BLaER1 treated with 17β-estradiol and CSF1 and Interleukin-3, amounts not matched to agents 10 nM and 100 nM (cell line): ENCODE results near the gene PTGES.
A peak's percentile ranks its signal among the peaks of the same experiment; 100 is the strongest.
"Not testable (repeated sequence)": the region's sequence is repeated elsewhere in the genome, so short reads cannot be mapped to it uniquely, and the experiment has no call there.

Experiments used
- H3K27ac ChIP-seq, 11 experiments: shearing (Covaris generic); formaldehyde crosslinking; 2 replicates each; pipeline ENCODE4 v1.8.1; 2022
- H3K27me3 ChIP-seq, 11 experiments: shearing (Covaris generic); formaldehyde crosslinking; 2 replicates each; pipeline ENCODE4 v1.8.1; 2022
- H3K36me3 ChIP-seq, 11 experiments: shearing (Covaris generic); formaldehyde crosslinking; 2 replicates each; pipeline ENCODE4 v1.8.1; 2022
- H3K4me1 ChIP-seq, 10 experiments: shearing (Covaris generic); formaldehyde crosslinking; 2 replicates each; pipeline ENCODE4 v1.8.1; 2022
- H3K4me2 ChIP-seq, 11 experiments: shearing (Covaris generic); formaldehyde crosslinking; 2 replicates each; pipeline ENCODE4 v1.8.1; 2022
- H3K4me3 ChIP-seq, 10 experiments: shearing (Covaris generic); formaldehyde crosslinking; 2 replicates each; pipeline ENCODE4 v1.8.1; 2022
- H3K9ac ChIP-seq, 11 experiments: shearing (Covaris generic); formaldehyde crosslinking; 2 replicates each; pipeline ENCODE4 v1.8.1; 2022
- H3K9me3 ChIP-seq, 11 experiments: shearing (Covaris generic); formaldehyde crosslinking; replicated peaks in 1 of 11; 2 replicates each; pipeline ENCODE4 v1.8.1; 2022
- H4K20me1 ChIP-seq, 11 experiments: shearing (Covaris generic); formaldehyde crosslinking; 2 replicates each; pipeline ENCODE4 v1.8.1; 2022
- Cebpa-rat ChIP-seq, 11 experiments: shearing (Covaris generic); IDR thresholded peaks; 2 replicates each; pipeline ENCODE4 v1.8.1; 2022

The PTGES gene

DNA sequence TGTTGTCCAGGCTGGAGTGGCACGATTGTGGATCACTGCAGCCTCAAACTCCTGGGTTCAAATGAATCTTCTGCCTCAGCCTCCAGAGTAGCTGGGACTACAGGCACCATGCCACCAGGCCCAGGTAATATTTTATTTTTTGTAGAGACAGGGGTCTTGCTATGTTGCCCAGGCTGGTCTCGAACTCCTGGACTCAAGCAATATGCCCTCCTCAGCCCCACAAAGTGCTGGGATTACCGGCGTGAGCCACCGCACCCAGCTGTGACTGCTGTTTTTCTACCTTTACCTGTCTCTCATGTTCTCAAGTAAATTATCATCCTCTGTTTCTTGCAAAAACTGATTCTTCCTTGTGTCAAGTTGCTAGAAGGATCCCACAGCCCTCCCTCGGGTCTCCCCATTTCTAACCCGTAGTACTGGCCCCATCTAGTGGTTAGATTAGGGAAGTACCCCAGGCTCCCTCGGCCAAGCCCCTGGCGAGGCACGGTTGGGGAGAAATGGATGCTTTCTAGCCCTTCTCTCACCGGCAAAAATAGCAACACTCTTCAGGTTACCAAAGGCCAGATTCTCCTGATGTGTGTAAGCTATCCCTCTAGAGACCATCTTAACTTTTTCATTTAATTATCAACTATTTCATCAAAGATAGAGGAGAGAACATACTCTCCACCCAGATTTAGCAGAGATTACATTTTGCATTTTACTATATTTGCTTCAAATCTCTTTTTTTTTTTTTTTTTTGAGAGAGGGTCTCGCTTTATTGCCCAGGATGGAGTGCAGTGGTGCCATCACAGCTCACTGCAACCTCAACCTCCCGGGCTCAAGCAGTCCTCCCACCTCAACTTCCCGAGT lies 30.9 kb upstream of the PTGES start:
- H3K9me3 ChIP-seq: no peaks in the 10 kb centered on the region
- no peaks in the 10 kb centered on the region for H3K27me3 ChIP-seq
- H3K4me1 ChIP-seq: peaks cover 4 to 60% (median 52%) of the 10 kb centered on the region in 10 experiments
- H3K4me2 ChIP-seq: peak overlapping the region in 10 of 11 experiments; percentile 27 to 95 (median 72); a peak in 14 of 22 replicates
- no peaks in the 10 kb centered on the region for H4K20me1 ChIP-seq
- H3K27ac ChIP-seq: peak overlapping the region in 6 of 11 experiments; percentile 19 to 49 (median 33); a peak in 6 of 22 replicates
- TF ChIP-seq Cebpa-rat (IDR thresholded peaks at IDR 0.05): no peak
- peak overlapping the region in 2 of 11 experiments; percentile 2 to 19; a peak in 1 of 22 replicates for H3K9ac ChIP-seq
- no peaks in the 10 kb centered on the region for H3K36me3 ChIP-seq
- H3K4me3 ChIP-seq: no peak overlapping the region

DNA sequence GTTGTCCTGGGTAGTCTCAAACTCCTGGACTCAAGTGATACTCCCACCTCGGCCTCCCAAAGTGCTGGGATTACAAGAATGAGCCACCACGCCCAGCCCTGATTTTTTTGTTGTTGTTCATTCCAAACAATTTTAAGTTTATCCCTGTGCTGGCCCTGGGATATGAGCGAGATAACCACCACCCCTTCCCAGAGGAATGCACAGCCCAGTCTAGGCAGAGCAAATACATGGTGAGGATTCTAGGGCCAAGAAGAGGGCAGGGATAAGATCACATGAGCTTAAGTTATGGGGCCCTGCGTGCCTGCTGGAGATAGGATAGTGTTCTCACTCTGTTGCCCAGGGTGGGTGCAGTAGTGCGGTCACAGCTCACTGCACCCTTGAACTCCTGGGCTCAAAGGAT lies 29.1 kb upstream of the PTGES start:
- no peak for TF ChIP-seq Cebpa-rat (IDR thresholded peaks at IDR 0.05)

DNA sequence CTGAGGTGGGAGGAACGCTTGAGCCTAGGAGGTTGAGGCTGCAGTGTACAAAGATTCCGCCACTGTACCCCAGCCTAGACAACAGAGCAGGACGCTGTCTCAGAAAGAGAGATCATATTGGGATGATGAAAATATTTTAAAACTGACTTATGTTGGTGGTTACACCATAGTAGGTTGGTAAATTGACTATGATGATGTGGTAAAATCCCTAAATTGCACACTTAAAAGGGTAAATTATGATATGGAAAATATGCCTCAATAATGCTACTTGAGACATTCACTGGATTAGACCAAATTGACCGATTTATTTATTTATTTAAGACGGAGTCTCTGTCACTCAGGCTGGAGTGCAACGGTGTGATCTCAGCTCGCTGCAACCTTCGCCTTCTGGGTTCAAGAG lies 28.3 kb upstream of the PTGES start:
- H3K9ac ChIP-seq: no peak overlapping the region
- peak overlapping the region in 7 of 11 experiments; percentile 1 to 99 (median 95); a peak in 5 of 22 replicates for H3K27ac ChIP-seq
- no peaks in the 10 kb centered on the region for H3K27me3 ChIP-seq
- H3K36me3 ChIP-seq: no peaks in the 10 kb centered on the region
- H3K4me3 ChIP-seq: no peak overlapping the region
- no peak for TF ChIP-seq Cebpa-rat (IDR thresholded peaks at IDR 0.05)
- H3K9me3 ChIP-seq: no peaks in the 10 kb centered on the region
- H3K4me1 ChIP-seq: peaks cover 27 to 83% (median 74%) of the 10 kb centered on the region in 10 experiments
- peak overlapping the region in 9 of 11 experiments; percentile 7 to 95 (median 82); a peak in 13 of 22 replicates for H3K4me2 ChIP-seq
- H4K20me1 ChIP-seq: no peaks in the 10 kb centered on the region

More for the DNA sequence above, 29.1 kb upstream of the PTGES start:
- Histone ChIP-seq H3K27me3 (no peaks in the 10 kb centered on the region), H3K9me3 (no peaks in the 10 kb centered on the region), H3K4me1 (peaks cover 19 to 74% (median 66%) of the 10 kb centered on the region in 10 experiments), H3K4me2 (peak overlapping the region in 10 of 11 experiments; percentile 24 to 95 (median 72); a peak in 18 of 22 replicates), H3K4me3 (no peak overlapping the region), H3K9ac (peak overlapping the region in 5 of 11 experiments; percentile 5 to 38 (median 24); a peak in 7 of 22 replicates), H4K20me1 (no peaks in the 10 kb centered on the region), H3K27ac (peak overlapping the region in 8 of 11 experiments; percentile 19 to 96 (median 39); a peak in 15 of 22 replicates), H3K36me3 (no peaks in the 10 kb centered on the region)

DNA sequence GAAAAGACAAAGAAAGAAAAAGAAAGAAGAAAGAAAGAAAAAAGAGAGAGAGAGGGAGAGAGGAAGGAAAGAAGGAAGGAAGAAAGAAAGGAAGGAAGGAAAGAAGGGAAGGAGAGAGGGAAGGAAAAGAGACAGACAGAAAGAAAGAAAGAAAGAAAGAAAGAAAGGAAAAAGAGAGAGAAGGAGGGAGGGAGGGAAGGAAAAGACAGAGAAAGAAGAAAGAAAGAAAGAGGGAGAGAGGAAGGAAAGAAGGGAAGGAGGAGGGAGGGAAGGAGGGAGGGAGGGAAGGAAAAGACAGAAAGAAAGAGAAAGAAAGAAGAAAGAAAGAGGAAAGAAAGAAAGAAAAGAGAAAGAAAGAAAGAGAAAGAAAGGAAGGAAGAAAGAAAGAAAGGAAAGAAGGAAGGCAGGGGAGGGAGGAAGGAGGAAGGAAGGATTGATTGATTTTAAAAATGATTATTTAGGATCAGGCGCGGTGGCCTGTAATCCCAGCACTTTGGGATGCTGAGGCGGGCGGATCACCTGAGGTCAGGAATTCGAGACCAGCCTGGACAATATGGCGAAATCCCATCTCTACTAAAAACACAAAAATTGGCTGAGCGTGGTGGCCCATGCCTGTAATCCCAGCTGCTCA lies 26.8 kb upstream of the PTGES start:
- TF ChIP-seq Cebpa-rat (IDR thresholded peaks at IDR 0.05): no peak
- H3K9ac ChIP-seq: peak overlapping the region in 4 of 11 experiments; percentile 11 to 83 (median 38); a peak in 4 of 22 replicates
- peak overlapping the region in 10 of 11 experiments; percentile 75 to 96 (median 86); a peak in 20 of 22 replicates for H3K4me2 ChIP-seq
- H3K27me3 ChIP-seq: peaks cover 0 to 5% (median 0%) of the 10 kb centered on the region in 11 experiments; a peak in 5 of 22 replicates
- H3K36me3 ChIP-seq: no peaks in the 10 kb centered on the region
- no peak overlapping the region for H3K4me3 ChIP-seq
- H4K20me1 ChIP-seq: no peaks in the 10 kb centered on the region
- H3K4me1 ChIP-seq: peaks cover 42 to 90% (median 85%) of the 10 kb centered on the region in 10 experiments
- H3K27ac ChIP-seq: peak overlapping the region in 9 of 11 experiments; percentile 91 to 99 (median 98); a peak in 15 of 22 replicates
- H3K9me3 ChIP-seq: no peaks in the 10 kb centered on the region

DNA sequence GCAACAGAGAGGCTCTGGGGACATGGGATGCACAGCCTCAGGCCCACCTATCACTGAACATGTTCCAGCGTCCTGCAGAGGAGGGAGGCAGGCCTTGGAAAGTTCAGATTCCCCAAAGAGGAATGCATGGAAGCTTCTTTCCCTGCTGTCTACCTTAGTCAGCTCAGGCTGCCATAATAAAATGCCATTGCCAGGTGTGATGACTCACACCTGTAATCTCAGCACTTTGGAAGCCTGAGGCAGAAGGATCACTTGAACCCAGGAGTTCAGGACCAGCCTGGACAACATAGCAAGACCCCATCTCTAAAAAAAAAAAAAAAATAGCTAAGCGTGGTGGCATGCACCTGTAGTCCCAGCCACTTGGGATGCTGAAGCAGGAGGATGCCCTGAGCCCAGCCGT lies 25.6 kb upstream of the PTGES start:
- no peaks in the 10 kb centered on the region for H4K20me1 ChIP-seq
- peak overlapping the region in 1 of 10 experiments; percentile 16; a peak in 1 of 20 replicates for H3K4me3 ChIP-seq
- H3K9me3 ChIP-seq: no peaks in the 10 kb centered on the region
- peak overlapping the region in 10 of 11 experiments; percentile 52 to 90 (median 83); a peak in 18 of 22 replicates for H3K9ac ChIP-seq
- TF ChIP-seq Cebpa-rat (IDR thresholded peaks at IDR 0.05): no peak
- peak overlapping the region; percentile 75 to 96 (median 88) for H3K4me2 ChIP-seq
- H3K27me3 ChIP-seq: peaks cover 0 to 7% (median 0%) of the 10 kb centered on the region in 11 experiments; a peak in 5 of 22 replicates
- H3K36me3 ChIP-seq: no peaks in the 10 kb centered on the region
- H3K27ac ChIP-seq: peak overlapping the region in 10 of 11 experiments; percentile 84 to 99 (median 98); a peak in 20 of 22 replicates
- peaks cover 45 to 96% (median 92%) of the 10 kb centered on the region in 10 experiments for H3K4me1 ChIP-seq

DNA sequence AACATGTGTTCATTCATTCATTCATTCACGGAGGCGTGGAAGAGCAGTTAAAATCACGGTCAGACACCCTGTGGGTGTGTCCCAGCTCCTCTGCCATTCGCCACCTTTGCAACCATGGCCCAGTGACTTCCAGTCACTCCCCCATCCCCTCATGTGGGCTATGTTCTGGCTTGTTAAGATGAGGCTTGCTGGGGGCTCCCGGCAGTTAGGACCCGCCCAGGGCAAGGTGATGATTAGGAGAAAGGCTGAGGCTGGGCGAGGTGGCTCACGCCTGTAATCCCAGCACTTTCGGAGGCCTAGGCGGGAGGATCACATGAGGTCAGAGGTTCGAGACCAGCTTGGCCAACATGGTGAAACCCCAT lies 24.9 kb upstream of the PTGES start:
- TF ChIP-seq Cebpa-rat (IDR thresholded peaks at IDR 0.05): no peak
- peak overlapping the region; percentile 16 to 99 (median 98); a peak in 21 of 22 replicates for H3K27ac ChIP-seq
- no peaks in the 10 kb centered on the region for H4K20me1 ChIP-seq
- H3K36me3 ChIP-seq: no peaks in the 10 kb centered on the region
- H3K9me3 ChIP-seq: no peaks in the 10 kb centered on the region
- peaks cover 0 to 7% (median 0%) of the 10 kb centered on the region in 11 experiments; a peak in 5 of 22 replicates for H3K27me3 ChIP-seq
- peak overlapping the region in 10 of 11 experiments; percentile 62 to 90 (median 83); a peak in 20 of 22 replicates for H3K9ac ChIP-seq
- H3K4me3 ChIP-seq: peak overlapping the region in 5 of 10 experiments; percentile 2 to 29 (median 25); a peak in 8 of 20 replicates
- H3K4me2 ChIP-seq: peak overlapping the region; percentile 75 to 96 (median 88)
- H3K4me1 ChIP-seq: peaks cover 45 to 96% (median 91%) of the 10 kb centered on the region in 10 experiments

DNA sequence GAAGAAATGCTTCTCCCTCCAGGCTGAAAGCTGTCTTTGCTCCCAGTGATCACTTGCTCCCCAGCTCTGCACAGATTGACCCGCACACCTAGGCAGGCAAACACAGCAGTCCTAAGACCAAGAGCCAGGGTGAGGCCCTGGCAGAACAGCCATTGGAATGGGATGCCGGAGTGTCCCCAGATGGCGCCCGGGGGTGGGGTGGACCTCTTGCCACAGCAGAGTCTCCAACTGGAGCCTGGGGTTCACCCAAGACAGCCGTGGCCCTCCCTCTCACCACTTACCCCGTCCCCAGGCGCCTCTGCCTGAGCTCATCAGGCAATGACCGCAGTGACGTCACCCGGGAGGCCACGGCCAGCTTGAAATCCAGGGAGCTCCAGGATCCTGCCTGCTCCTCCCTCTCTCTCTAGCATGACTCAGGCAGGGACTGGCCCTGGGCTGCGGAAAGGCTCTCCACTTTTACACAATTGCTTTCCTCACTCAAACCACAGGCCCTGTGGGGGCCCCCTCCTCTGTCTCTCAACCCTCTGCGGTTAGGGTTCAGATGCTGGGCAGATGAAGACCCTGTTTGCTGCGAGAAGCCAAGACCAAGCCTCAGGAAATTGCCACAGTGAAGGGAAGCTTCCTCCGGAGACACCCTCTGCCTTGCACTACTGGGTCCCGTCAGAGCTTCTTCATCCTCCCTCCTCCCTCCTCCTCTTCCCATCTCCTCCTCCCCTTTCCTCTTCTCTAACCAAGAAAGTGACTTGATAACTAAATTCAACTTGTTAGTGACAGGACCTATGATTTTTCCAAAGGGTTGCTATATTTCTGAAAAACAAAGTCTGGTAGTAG lies 24.3 kb upstream of the PTGES start:
- H3K27me3 ChIP-seq: peaks cover 0 to 7% (median 0%) of the 10 kb centered on the region in 11 experiments; a peak in 5 of 22 replicates
- peak overlapping the region; percentile 85 to 97 (median 94) for H3K4me2 ChIP-seq
- TF ChIP-seq Cebpa-rat (IDR thresholded peaks at IDR 0.05): peak; percentile 64 to 100 (median 99); a peak in 20 of 22 replicates
- H3K4me3 ChIP-seq: peak overlapping the region in 9 of 10 experiments; percentile 11 to 65 (median 53); a peak in 15 of 20 replicates
- peak overlapping the region; percentile 25 to 99 (median 98); a peak in 21 of 22 replicates for H3K27ac ChIP-seq
- peaks cover 45 to 96% (median 85%) of the 10 kb centered on the region in 10 experiments for H3K4me1 ChIP-seq
- no peaks in the 10 kb centered on the region for H3K9me3 ChIP-seq
- no peaks in the 10 kb centered on the region for H4K20me1 ChIP-seq
- no peaks in the 10 kb centered on the region for H3K36me3 ChIP-seq
- peak overlapping the region; percentile 39 to 90 (median 85); a peak in 21 of 22 replicates for H3K9ac ChIP-seq

DNA sequence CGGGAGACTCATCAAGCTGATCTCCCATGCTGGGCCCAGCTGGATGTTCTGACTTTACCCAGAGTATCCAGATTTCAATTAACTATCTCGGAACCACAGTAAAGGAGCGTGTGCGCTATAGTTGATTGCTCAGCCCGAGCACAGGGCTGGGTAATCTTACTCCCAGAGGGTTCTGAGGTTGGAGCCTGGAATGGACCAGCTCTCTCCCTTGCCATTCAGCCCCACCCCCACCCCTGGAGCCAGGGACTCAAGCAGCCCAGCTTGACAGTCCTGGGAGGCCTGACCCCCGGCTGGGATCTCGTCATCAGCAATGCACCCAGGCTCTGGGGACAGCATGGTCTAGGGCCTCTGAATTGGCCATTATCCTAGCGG lies 23.7 kb upstream of the PTGES start:
- Histone ChIP-seq H3K36me3 (no peaks in the 10 kb centered on the region), H4K20me1 (no peaks in the 10 kb centered on the region), H3K4me2 (peak overlapping the region; percentile 85 to 97 (median 94)), H3K9me3 (no peaks in the 10 kb centered on the region), H3K27me3 (peaks cover 0 to 7% (median 0%) of the 10 kb centered on the region in 11 experiments; a peak in 5 of 22 replicates), H3K4me3 (peak overlapping the region in 9 of 10 experiments; percentile 11 to 65 (median 53); a peak in 14 of 20 replicates), H3K27ac (peak overlapping the region; percentile 25 to 99 (median 98); a peak in 21 of 22 replicates), H3K4me1 (peaks cover 45 to 95% (median 80%) of the 10 kb centered on the region in 10 experiments), H3K9ac (peak overlapping the region; percentile 39 to 90 (median 85); a peak in 21 of 22 replicates)
- no peak for TF ChIP-seq Cebpa-rat (IDR thresholded peaks at IDR 0.05)

DNA sequence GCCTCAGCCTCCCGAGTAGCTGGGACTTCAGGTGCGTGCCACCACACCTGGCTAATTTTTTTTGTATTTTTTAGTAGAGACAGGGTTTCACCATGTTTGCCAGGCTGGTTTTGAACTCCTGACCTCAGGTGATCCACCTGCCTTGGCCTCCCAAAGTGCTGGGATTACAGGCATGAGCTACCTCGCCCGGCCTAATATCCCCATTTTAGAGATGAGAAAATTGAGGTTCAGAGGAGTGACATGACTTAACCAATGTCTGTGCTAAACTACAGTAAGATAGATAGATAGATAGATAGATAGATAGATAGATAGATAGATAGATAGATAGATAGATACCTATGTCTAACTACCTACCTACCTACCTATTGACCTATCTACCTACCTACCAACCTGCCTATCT lies 23.3 kb upstream of the PTGES start:
- peak overlapping the region in 10 of 11 experiments; percentile 84 to 99 (median 98); a peak in 20 of 22 replicates for H3K27ac ChIP-seq
- H3K9ac ChIP-seq: peak overlapping the region in 9 of 11 experiments; percentile 78 to 90 (median 87); a peak in 19 of 22 replicates
- H3K4me2 ChIP-seq: peak overlapping the region; percentile 85 to 97 (median 94)
- not testable (repeated sequence) for H3K27me3 ChIP-seq, H4K20me1 ChIP-seq, H3K9me3 ChIP-seq, H3K36me3 ChIP-seq
- peaks cover 45 to 91% (median 77%) of the 10 kb centered on the region in 10 experiments for H3K4me1 ChIP-seq
- H3K4me3 ChIP-seq: peak overlapping the region in 6 of 10 experiments; percentile 50 to 65 (median 54); a peak in 8 of 20 replicates
